ENCODE results near the gene TAF6L. TPM values are rescaled to one million over a fixed set of nuclear protein-coding genes. Genes with fewer than 3 reads are reported as not detected.
A peak's percentile ranks its signal among the peaks of the same experiment; 100 is the strongest.
"Not testable (repeated sequence)": the region's sequence is repeated elsewhere in the genome, so short reads cannot be mapped to it uniquely, and the experiment has no call there.

Gene TAF6L, protein sequence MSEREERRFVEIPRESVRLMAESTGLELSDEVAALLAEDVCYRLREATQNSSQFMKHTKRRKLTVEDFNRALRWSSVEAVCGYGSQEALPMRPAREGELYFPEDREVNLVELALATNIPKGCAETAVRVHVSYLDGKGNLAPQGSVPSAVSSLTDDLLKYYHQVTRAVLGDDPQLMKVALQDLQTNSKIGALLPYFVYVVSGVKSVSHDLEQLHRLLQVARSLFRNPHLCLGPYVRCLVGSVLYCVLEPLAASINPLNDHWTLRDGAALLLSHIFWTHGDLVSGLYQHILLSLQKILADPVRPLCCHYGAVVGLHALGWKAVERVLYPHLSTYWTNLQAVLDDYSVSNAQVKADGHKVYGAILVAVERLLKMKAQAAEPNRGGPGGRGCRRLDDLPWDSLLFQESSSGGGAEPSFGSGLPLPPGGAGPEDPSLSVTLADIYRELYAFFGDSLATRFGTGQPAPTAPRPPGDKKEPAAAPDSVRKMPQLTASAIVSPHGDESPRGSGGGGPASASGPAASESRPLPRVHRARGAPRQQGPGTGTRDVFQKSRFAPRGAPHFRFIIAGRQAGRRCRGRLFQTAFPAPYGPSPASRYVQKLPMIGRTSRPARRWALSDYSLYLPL
- 10.5 and 11.9 TPM in 2 replicates for total RNA-seq (2014; rRNA removed; shearing (Covaris generic))
- polyA plus RNA-seq (2014; cell fraction: nucleus; rRNA removed), result 76.0 and 127 TPM in 2 replicates

DNA sequence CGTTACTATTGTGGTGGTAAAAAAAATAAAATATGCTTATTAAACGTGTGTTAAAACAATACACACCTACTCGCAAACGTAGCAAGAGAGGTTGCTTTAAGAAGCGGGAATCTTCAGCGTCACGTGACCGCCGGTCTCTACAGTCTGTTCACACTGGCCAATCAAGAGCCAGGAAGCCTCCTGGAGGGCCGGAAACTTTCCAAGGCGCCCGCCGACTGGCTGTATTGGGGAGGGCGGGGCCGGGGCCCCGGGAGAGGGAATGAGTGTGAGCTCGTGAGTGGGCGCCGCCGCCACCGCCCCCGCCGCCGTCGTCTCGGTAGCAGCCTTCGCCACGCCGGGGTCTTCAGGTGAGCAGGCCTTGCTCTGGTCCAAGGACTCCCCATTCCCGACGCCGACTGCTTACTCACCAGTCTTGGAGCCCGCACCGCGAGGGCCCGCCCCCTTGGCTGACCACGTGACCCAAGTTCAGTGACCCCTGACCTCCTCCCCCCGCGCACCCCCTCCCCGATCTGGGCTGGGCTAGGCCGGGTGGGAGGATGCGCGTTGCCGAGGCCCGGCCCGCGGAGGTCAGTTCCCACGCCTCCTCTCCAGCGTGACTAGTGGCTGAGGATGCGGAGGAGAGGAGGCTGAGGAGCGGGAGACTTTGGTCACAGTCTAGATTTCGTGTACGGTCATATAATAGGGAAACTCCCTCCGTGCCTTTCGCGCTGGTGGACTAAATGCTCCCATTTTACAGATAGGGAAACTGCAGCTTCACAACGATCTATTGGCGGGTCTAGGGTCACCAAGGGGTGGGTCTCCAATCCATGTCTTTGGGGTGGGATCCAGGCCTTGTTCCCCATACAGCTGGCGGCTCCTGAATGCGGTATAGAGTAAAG, at the start of gene TAF6L:
Gene TAF6L, plus strand, starts transcription at position 253 of the 878 bp plus-strand sequence. CDS start 4,388 bp downstream, outside the sequence.
- DNase-seq (ENCODE audit: extremely low read depth, low read depth), result peak; percentile 94

- no peak for DNase-seq (ENCODE audit: extremely low read depth, low read depth)
Measured at GRCh38 chr11:62721994-62722393, 49.2 kb upstream of the TAF6L start.

GRCh38 chr11:62724171-62724570, 47.0 kb upstream of the TAF6L start:
- no peak for DNase-seq (ENCODE audit: extremely low read depth, low read depth)

- DNase-seq (ENCODE audit: extremely low read depth, low read depth), result no peak
Measured at GRCh38 chr11:62725646-62726045, 45.5 kb upstream of the TAF6L start.

DNA sequence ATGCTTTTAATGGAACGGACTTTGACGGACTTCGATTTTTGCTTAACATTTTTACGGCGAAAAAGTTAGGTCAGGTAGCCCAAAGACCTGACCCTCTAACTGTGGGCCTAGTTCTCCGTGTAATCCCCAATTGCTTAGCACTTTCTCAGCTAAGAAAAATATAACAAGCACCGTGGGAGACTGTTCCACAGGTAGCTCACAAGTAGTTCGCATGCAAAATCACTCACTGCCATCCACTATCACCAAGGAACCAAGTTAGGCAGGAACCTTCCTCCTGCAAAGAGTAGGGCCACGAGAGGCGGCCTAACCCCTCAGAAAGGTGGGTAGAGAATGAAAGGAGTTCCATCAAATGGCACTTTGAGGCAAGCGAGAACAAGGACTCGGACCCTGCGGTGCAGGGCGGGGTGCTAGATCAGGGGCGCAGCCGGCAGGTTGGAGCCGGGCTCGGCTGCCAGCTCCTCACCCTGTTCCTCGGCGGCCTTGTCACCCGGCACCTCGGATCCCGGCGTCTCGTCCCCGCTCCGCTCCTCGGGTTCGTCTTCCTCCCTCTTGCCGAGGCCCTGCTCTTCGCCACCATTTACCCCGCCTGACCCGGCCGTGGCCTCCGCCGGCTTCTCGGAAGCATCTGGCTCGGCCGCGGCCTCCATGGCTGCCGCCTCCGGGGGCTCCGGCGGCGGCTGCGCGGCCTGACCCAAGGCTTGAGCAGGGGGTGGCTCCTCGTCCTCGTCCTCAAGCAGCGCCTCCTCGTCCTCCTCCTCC, 44.9 kb upstream of the TAF6L start:
- DNase-seq (ENCODE audit: extremely low read depth, low read depth), result no peak

DNA sequence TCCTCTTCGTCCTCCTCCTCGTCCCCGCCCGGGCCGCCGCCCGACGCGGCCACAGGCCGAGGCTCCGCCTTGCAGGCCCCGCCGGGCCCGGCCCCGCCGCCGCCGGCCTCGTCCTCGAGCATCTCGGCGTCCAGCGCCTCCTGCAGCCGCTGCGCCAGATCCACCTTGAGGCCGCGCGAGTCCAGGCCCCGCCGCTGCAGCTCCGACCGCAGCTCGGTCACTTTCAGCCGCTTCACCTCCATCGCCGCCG, 44.4 kb upstream of the TAF6L start:
- DNase-seq (ENCODE audit: extremely low read depth, low read depth), result no peak

- peak; percentile 97 for DNase-seq (ENCODE audit: extremely low read depth, low read depth)
Measured at GRCh38 chr11:62727165-62727871, 43.9 kb upstream of the TAF6L start, which contains the start of gene HNRNPUL2. HNRNPUL2 (minus strand) TSS chr11:62727457; CDS start chr11:62727156, 301 bp downstream.

- peak; percentile 96 for DNase-seq (ENCODE audit: extremely low read depth, low read depth)
Measured at GRCh38 chr11:62727872-62728170, 43.4 kb upstream of the TAF6L start.

- peak; percentile 62 for DNase-seq (ENCODE audit: extremely low read depth, low read depth)
Measured at GRCh38 chr11:62728171-62728988, 42.8 kb upstream of the TAF6L start, which contains the start of gene TTC9C. TTC9C (plus strand) TSS chr11:62728486; CDS start chr11:62728849, 363 bp downstream.

GRCh38 chr11:62730076-62730475, 41.1 kb upstream of the TAF6L start:
- DNase-seq (ENCODE audit: extremely low read depth, low read depth), result not testable (repeated sequence)

- peak; percentile 37 for DNase-seq (ENCODE audit: extremely low read depth, low read depth)
Measured at GRCh38 chr11:62732830-62733229, 38.4 kb upstream of the TAF6L start.

GRCh38 chr11:62737196-62737595, 34.0 kb upstream of the TAF6L start:
- DNase-seq (ENCODE audit: extremely low read depth, low read depth), result no peak

DNA sequence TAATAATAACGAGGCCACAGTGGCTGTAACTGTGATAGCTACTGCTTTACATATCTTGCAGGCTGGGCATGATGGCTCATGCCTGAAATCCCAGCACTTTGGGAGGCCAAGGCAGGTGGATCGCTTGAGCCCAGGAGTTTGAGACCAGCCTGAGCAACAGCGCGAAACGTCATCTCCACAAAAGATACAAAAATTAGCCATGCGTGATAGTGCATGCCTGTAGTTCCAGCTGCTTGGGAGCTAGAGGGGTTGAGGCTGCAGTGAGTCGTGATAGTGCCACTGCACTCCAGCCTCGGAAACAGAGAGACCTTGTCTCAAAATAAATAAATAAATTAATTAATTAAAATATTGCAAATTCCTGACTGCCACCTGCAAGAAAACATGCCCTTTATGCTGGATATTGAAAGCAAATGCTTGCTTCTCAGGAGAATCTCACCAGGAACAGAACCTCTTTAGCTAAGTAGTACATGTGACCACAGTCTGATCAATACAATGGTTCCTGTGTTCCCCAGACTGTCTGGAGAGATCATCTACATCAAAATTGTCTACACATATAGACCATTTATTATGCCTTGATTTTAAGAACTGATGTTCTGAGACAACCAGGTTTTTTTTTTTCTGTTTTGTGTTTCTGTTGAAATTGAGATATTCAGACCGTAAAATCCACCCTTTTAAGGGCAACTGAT, 23.6 kb upstream of the TAF6L start:
- DNase-seq (ENCODE audit: extremely low read depth, low read depth), result no peak

DNA sequence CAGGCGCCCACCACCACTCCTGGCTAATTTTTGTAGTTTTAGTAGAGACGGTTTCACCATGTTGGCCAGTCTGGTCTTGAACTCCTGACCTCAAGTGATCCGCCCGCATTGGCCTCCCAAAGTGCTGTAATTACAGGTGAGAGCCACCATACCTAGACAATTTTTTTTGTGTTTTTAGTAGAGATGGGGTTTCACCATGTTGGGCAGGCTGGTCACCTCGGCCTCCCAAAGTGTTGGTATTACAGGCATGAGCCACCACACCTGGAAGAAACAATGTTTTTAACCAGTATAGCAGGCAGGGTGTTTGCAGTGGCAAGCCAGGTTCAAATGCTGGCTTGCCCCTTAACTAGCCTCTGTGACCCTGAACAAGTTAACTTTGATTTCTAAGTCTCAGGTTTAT, 21.3 kb upstream of the TAF6L start:
- not testable (repeated sequence) for DNase-seq (ENCODE audit: extremely low read depth, low read depth)

DNA sequence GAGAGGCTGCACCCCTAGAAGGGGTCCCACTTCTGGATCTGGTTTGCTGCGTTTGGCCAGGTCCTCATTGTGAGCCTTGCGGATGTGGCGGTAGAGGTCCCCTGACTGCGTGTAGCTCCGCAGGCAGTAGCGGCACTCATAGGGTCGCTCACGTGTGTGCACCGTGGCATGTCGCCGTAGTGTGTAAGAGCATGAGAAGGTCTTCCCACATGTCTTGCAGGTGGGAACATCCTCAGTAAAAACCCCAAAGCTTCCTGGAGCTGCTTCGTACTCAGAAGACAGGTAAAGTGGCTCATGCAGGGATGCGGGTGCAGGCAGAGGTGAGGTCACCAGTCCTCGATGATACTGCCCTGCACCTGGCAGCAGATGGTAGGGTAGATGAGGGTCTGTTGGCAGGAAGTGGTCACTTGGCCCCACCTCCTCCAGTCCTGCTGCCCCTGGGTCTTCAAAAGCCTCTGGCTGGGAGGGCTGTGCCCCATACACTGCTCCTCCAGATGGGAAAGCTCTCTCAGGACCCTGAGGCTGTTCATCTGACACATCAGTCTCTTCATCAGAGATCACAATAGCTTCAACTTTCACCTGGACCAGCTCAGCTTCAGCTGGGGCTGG, 18.9 kb upstream of the TAF6L start:
- no peak for DNase-seq (ENCODE audit: extremely low read depth, low read depth)

GRCh38 chr11:62752994-62753735, 18.0 kb upstream of the TAF6L start:
- no peak for DNase-seq (ENCODE audit: extremely low read depth, low read depth)
